GM10266 (cell line): Measurements from ENCODE around the gene ZNF829.

Source experiments
- DNase-seq: peaks from one replicate; pipeline ENCODE4 v3.0.0; 2012; ENCODE audit errors: extremely low spot score
- TF ChIP-seq, protein P1 (sequence below): IDR thresholded peaks from 2 replicates; pipeline ENCODE4 v1.5.1; 2012; ENCODE audit warnings: mild to moderate bottlenecking, low read depth; ENCODE audit not compliant: control insufficient read depth, insufficient read depth; ENCODE audit errors: missing control alignments

Gene ZNF829

GRCh38 chr19:36915992-36916830, at the start of gene ZNF829, which contains the start of gene ZNF568:
Gene ZNF829, minus strand, starts transcription at chr19:36916291. Its CDS starts 1,124 bp downstream, at chr19:36915167.
Gene ZNF568, plus strand, starts transcription at chr19:36916332. Its CDS starts 6,439 bp downstream, at chr19:36922771.
- TF ChIP-seq, protein P1, sequence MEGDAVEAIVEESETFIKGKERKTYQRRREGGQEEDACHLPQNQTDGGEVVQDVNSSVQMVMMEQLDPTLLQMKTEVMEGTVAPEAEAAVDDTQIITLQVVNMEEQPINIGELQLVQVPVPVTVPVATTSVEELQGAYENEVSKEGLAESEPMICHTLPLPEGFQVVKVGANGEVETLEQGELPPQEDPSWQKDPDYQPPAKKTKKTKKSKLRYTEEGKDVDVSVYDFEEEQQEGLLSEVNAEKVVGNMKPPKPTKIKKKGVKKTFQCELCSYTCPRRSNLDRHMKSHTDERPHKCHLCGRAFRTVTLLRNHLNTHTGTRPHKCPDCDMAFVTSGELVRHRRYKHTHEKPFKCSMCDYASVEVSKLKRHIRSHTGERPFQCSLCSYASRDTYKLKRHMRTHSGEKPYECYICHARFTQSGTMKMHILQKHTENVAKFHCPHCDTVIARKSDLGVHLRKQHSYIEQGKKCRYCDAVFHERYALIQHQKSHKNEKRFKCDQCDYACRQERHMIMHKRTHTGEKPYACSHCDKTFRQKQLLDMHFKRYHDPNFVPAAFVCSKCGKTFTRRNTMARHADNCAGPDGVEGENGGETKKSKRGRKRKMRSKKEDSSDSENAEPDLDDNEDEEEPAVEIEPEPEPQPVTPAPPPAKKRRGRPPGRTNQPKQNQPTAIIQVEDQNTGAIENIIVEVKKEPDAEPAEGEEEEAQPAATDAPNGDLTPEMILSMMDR: peak; percentile 65
- peak; percentile 78 for DNase-seq

DNA sequence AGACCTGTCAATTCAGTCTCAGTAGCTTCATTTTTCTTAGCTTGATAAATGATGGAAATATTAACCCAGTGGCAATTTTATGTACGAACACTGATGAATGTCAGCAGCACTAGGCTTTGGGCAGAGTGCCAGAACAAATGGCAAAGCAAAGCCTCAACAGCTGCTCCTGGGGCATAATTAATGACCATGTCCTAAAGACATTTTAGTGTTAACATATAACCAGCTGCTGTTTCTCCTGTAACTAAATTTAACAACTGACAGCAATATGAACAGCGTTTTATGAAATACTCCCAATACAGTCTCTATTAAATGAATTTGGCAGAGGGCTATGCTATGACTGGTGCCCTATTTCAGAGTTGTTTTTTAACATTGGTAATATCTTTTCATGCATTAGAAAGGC, 47.2 kb upstream of the ZNF829 start:
- DNase-seq: no peak

DNA sequence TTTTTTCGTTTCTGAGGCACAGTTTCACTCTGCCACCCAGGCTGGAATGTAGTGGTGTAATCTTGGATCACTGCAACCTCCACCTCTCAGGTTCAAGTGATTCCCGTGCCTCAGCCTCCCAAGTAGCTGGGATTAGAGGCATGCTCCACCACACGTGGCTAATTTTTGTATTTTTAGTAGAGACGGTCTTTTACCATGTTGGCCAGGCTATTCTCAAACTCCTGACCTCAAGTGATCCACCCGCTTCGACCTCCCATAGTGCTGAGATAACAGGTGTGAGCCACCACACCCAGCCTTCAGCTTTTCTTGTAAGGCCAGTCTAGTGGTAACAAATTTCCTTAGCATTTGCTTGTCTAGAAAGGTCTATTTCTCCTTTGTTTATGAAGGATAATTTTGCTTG, 46.3 kb upstream of the ZNF829 start:
- DNase-seq: no peak
- TF ChIP-seq, protein P1: no peak

More for the DNA sequence above, 47.2 kb upstream of the ZNF829 start:
- TF ChIP-seq, protein P1: no peak

DNA sequence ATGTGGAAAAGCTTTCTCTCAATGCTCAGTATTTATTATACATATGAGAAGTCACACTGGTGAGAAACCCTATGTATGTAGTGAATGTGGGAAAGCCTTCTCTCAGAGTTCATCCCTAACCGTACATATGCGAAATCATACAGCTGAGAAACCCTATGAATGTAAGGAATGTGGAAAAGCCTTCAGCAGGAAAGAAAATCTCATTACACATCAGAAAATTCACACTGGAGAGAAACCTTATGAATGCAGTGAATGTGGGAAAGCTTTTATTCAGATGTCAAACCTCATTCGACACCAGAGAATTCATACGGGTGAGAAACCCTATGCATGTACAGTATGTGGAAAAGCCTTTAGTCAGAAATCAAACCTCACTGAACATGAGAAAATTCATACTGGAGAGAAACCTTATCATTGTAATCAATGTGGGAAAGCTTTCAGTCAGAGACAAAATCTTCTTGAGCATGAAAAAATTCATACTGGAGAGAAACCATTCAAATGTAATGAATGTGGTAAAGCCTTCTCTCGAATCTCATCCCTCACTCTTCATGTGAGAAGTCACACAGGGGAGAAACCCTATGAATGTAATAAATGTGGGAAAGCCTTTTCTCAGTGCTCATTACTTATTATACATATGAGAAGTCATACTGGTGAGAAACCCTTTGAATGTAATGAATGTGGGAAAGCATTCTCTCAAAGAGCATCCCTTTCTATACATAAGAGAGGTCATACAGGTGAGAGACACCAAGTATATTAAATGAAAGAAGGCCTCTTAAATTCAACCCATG, 34.4 kb upstream of the ZNF829 start:
- DNase-seq: no peak
- TF ChIP-seq, protein P1: no peak

GRCh38 chr19:36939153-36939552, 23.1 kb upstream of the ZNF829 start:
- DNase-seq: no peak
- TF ChIP-seq, protein P1: no peak

GRCh38 chr19:36931684-36932083, 15.6 kb upstream of the ZNF829 start:
- TF ChIP-seq, protein P1: no peak
- DNase-seq: no peak
